Anterior cingulate cortex (tissue), 58 donors: ENCODE data around the gene RAPGEF5.

Experiments
- DNase-seq, 58 donors: peaks; one replicate each; lab custom pipeline; 2025; lab: John Stamatoyannopoulos, UW

The RAPGEF5 gene

DNA sequence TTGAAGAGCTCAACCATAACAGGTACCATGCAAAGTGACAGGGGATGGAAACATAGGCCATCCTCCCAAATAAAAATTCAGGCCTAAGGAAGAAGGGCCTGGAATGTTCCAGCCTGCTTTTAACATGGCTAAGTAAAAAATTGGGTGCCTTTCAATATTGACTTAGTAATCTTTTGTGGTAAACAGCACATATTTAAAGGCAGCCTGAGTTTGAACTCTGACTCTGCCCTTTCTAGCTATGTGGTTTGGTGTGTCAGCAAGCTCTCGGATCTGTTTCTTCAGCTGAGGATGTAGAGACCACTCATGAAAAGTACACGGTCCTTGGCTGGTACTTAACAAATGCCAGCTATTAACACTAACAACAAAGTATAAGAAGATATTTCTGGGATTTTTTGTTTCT, 219.5 kb downstream of the RAPGEF5 start:
- no peak for DNase-seq

DNA sequence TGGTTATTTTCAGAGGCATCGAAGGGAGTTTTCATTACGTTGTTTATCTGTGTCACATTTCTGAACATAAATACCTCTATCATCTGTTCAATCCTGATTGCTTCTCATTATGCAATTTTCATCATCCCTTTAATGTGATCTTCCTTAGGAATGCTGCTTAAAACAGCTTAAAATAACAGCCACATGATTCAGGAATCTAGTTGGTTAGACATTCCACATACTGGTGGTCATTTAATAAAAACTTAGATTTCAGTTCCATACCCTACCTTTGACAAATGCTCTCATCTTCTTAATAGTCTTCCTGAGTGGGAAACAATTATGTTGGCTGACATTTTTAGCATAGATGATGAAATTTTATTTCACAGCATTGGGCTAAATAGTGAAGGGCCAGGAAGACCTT, 219.9 kb downstream of the RAPGEF5 start:
- DNase-seq, result no peak

DNA sequence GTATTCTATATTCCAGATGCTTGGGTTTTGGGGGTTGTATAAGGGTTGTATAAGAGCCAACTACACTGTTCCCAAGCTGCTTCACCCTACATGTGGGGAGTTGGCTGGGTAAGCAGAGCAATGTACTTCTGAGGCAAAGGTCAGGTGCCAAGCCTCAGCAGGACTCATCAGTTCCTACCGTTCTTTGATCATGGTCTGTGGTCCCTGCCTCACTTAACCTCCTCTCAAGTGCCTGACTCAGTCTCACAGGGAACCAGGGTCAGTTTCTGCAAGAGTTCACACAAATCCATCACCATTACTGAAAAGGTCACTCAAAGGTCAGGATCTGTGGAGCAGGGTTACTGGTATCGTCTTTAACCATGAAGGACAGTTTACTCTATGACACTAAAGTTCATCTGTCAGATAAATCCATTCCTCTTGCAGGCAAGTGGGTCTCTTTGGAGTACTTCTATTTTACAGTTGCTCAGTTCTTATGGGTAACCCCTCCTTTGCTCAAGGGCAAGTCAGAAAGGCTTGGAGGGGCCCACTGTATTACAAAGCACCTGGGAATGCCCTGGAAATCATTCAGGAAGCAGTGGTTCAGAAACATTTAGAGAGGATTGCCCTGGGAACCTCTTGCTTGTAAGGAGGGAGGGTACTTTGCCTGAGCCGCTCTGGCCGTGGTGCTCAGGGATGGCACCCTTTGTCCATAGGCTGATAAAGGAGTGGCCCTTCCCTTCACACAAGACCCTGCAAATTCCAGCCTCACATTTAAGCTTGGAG, 227.0 kb downstream of the RAPGEF5 start:
- no peak for DNase-seq

DNA sequence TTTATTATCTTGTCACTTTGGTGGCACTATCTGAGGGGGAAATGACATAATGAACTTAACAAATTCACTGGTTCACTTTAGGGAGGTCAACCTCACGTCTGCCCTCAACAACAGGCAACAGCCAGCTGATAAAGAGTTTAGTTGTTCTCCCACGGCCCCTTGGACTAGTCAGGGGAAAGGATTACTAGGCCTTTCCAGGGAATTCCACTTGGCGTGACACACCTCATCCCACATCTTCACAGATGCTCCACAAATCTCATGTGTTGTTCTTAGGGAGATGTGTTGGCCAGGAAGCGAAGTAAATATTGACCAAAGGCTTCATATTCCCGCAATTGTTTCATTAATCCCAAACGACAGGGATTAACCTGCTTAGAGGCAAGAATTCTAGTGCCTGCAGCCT, 227.8 kb downstream of the RAPGEF5 start:
- no peak for DNase-seq

DNA sequence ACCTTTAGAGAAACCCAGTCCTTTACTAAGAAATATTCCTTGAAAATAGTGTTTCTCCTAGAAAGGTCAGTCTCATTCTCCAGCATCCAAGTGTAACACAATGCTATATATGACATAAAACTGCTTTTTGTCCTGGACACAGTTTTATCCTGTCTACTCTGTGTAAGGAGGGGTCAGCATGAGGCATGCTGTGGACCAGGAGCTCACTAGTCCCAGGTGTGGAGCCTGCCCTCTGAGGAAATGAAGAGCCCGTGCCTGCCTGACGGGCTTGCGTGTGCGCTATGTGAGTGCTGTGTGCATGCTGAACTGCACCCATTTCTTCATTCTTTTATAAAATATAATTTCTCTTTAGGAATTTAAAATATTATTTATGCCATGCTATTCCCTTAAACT, 228.4 kb downstream of the RAPGEF5 start:
- no peak for DNase-seq

DNA sequence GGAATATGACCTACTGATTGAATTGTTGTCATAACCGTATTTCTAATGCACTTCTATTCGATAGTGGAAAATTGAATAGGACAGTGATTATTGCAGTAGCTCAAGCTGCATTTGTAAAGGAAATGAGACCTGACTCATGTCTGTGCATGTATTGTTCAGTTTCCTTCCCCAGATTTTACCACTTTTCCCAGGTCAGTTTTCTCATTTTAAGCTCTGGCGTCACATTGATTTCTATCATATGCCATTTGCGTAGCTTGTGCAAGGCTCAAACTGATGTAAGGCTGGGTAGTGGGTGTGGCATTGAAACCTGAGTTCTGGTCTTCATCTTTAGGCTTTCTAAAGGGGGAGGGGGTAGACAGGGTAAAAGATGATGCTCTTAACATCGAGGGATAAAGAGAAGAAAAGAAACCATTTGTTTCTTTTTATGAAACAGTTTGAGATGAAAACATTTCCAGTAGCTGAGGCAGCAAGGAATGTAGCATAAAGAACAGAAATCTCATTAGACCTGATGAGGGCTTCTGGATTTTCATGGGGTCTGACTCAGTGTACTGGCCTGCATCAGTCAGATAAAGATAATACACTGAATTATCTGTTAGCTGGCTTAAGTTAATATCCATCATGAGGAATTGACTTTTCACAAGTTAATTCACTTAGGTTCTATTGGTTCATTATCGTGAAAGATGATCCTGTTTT, 229.0 kb downstream of the RAPGEF5 start:
- no peak for DNase-seq

DNA sequence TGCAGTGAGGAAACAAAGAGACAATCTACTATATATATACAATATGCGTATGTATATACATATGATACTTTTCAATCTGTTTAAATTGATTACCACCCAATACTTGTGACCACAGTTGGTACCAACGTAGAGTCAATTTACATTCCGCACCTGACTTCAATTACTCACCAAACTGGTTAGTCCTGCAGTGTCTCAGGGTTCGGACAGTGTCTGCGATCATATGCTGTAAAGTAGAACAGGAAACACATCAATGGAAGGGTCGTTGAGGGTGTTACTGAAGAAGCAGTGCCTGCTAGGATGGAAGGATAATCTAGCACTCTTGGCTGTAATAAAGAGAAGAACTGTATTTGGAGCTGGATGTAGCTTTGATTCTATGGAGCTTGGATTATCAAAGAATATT, 231.5 kb downstream of the RAPGEF5 start:
- no peak for DNase-seq

DNA sequence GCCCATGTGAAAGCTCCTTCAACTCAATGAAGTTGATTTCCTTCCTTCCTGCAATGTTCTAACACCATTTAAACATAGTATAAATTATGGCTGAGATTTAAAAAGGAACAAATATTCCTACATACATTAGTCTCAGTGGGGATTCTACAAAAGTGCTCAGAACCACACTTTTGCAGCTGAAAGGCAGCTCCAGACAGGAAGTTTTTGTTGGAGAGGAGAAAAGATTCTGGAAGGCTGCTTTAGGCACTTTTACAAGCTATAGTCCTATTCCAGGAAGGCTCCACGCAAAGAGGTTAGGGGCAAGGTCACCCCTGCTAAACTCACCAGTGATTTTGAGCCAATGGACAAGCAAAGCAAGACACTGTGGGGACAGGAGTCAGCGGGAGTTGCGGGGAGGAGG, 232.0 kb downstream of the RAPGEF5 start:
- DNase-seq, result no peak

DNA sequence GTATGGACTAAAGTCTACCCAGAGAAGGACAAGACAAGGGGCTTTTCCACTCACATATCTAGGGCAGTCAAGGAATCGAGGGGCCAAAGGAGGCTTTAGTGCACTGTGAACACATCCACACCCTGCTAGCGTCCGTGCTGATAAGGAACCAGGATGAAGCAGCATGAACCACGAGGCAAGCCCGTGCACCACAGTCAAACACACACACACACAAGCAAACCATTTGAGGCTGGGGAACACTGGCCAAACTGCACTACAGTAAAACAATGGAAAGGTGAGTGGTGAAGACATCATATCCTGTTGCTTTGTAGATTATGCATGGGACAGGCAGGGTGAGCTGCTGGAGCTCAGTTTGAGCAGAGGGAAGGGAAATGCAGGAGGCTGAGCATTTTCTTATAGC, 233.8 kb downstream of the RAPGEF5 start:
- no peak for DNase-seq

DNA sequence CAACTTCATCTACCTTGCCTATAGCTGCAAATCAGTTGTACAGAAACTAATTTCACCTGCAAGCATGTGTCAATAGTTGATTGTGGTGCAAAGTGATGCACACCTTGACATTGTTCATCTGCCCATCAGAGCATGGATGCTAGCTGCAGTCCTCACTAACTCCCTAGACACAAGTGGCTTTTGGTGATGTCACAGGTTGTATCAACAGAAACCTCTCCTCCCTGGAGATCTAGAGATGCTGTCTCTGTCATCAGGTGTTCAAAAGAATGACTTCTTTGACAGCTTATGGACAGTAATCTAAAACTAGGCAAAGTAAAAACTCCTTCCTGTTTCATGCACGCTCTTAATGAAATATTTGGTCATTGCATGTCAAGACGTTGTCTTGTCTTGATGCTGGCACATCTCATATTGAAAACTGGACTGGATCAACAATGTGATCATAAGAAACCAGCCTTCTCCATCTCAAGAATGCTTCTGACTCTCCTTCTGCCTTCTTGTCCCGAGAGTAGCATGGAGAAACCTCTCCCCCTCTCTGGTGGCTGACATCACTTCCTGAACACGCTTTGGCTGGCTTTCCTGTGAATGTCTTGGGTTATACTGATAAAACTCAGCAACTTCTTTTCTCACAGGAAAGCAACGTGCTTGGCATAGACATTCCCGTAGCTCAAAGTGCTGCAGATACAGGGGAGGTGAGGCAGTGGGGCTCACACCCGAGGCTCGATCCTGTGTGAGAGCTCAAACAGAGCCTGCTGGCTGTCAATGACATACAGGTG, 235.1 kb downstream of the RAPGEF5 start:
- no peak for DNase-seq

DNA sequence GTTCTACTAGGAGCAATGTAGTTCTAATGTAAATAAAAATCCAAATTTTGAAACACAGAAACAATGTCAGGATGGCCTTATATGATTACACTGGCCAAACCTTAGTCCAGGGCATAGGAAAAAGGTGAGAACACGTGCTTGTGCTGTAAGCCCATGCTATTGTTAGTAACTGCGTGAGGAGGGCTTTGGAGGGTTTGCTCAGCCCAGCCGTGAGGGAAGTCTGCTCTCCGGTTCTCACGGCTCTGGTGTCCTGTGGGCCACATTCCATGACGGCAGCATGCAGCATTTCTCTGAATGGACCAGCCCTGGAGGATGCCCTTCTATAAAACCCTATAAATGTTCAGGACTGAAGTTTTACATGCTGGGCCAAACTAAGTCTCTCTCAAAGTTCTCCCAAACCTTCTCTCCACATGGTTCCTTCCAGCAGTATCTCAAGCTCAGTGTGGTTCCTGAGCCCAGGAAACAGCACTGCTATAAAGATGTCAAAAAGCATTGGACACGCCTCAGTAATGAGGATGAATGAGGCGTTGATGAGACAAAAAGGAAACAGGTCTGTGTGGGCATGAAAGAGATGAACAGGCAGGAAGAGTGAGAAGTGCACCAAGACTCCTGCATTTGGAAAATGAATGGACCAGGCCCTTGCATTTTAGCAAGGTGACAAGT, 236.4 kb downstream of the RAPGEF5 start:
- DNase-seq, result no peak

DNA sequence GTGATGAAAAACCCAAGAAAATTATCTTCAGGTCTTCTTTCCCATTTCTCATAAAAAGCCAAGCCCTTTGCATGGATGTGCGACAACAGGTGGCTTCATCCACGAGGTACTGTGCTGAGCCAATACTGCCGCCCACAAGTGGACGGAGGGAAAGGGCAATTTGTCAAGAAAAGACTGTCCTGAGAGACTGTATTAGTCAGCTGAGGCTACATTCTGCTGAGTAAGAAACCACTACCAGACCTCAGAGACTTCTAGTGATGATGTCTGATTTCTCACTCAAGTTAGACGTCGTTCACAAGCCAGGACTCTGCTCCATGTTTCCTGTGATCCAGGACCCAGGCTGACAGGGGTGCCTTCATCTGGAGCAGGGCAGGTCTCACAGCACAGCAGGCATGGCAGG, 239.7 kb downstream of the RAPGEF5 start:
- DNase-seq, result no peak

DNA sequence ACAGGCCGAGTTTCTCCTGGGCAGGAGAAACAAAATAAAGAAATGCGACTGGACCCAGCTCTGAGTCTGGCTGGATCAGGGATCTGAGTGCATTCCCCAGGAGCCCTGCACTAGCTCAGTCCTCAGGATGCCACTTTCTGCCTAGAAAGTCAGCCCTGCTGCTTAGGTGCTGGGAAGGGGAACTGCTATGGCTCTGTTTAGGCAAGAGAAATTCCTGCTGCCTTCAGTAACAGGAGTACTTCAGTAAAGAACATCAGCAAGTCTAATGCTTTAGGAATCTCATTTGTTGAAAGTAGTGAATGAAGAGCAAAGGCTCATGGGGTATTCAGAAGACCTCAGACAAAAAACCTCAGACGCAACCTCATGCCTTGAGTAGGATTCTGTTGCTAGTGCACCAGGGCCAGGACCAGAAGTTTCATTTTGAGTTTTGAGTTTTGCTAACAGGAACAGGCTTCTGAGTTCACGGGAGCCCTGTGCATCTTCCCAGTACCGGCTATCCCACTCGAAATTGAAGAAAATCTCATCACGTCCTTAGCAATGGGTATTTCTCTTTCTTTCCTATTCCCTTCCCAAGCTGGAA, 240.4 kb downstream of the RAPGEF5 start:
- DNase-seq, result no peak

DNA sequence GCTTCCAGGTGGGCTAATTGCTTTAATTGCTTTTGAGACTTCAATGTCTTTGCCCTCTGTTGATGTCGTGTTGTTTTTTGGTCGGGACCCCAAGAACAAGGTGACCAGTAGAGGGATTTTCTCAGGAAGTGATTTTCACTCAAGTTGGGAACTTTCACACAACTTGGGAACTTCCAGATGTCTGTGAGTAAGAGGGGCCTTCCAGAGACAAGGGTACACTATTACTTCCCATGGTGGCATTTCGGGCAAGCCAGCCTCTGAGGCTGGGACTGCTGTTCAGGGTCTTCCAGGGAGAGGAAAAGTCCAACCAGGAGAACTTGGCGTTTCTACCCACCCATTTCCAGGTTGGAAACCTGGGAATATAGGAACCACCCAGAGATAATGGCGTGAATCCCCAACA, 241.3 kb downstream of the RAPGEF5 start:
- DNase-seq, result no peak

DNA sequence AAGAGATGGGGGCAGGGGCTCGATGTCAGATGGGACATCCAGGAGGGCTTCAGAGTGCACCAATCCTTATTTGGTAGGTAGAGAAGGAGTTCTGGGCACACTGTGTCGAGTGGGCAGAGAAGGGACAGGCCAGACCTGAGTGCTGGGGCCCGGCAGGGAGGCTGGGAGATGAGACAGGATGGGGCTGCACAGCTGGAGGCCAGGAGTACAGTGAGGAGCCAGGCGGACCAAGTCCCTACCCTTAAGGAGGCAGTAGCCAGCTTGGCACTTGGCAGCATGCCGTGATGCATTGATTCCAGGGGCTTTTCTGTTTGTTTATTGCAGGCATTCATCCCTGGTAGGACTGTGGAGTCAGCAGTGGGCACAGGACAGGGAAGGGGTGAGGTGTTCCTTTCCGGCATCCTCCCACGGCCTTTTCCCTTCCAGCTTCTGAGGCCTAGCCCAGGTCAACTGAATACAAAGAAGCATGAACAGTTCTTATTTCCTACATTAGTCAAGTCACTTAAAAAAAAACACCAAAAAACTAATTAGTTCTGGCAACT, 242.4 kb downstream of the RAPGEF5 start:
- peak in 1 of 58 donors; percentile 17 for DNase-seq

DNA sequence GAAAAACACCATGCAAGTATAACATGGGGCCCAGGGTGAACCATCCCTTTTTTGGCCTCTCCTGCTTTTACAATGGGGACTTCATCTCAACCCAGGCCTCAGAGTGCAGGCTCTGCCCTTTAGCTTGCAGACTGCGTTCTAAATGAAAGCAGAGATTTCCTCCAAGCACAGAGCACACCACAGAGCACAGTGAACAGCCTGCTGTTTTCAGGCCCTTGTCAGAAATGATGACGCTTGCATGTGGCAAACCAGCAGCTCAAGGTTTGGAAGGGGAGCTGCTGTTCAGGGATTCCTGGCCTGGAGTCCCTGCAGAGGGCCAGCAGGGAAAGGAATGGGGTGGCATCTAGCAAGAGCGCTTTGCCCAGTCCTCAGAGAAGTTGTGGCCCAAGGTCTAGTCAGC, 243.9 kb downstream of the RAPGEF5 start:
- DNase-seq, result peak in 7 of 58 donors; percentile 11 to 26 (median 14)

DNA sequence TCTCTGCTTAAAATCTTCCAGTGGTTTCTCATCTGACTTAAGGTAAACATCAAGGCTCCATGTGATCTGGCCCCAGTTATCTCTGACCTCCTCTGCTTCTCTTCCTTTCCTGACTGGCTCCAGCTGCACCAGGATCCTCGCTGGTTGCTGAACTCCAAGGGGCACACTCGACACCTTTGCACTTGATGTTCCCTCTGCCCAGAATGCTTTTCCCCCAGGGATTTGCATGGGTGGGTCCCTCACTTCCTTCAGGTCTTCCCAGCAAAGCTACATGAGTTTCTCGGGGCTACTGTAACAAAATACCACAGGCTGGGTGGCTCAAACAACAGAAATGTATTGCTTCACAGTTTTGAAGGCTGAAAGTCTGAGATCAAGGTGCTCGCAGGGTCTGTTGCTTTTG, 245.3 kb downstream of the RAPGEF5 start:
- DNase-seq, result no peak

DNA sequence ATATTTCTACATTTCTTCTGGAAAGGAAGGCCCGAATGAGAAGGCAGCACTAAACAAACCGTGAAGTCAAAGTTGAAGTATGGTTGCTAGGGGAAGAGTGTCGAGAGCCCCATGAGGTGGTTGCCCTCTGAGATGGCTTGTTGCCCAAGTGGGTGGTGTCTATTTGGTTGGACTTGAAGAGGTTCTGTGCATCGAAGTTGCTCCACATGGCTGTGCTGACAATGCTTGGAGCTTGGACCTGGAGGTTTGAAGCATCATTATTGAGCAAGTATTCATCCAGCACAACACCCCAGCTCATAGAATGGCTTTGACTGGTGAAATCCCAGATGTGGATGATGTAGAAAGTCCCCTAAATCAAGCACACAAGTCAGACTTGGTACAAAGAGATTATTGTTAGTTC, 246.1 kb downstream of the RAPGEF5 start:
- peak in 15 of 58 donors; percentile 14 to 67 (median 28) for DNase-seq

DNA sequence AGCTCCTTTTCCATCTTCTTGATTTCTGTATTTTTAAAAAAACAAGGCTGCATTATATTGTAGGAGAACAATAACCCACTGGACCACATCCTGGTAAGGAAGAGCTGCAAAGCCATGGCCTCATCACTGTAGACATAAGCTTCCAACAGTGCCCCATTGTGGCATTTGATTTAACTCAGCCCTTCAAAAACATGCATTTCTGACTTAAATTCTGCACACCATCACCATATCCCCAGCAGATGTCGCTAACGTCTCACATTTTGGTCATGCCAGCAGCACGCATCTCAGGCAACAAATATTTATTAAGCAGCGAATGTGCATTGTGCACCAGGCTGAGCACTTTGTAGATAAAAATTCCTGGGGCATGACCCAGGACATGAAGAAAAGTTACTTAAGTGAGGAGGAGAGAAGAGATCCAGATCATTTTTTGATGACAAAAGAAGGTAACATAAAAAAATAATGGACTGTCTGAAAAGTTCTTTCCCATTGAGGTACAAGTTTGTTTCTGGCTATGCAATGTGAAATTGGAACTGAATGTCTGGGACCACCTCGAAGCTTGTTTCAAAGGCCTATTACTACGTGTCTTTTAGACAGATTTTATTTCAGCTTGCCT, 246.6 kb downstream of the RAPGEF5 start:
- DNase-seq, result peak in 54 of 58 donors; percentile 13 to 92 (median 76)

DNA sequence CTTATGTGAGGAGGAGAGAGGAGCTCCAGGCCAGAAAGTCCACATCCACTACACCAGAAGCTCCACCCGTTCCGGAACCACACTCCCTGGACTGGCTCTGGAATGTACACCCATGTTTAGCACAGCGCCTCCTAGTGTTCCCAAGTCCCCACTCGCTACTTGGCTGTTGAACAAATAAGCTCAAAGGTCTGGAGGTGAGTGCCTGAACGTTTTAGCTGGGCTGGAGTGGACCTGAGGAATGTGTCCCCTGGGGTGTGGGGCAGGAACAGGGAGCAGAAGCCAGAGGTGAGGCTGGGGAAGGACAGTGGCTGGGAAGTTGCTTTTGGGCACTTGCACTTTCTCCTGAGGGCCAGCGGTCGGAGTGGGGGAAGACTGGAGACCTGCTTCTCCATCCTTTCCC, 247.2 kb downstream of the RAPGEF5 start:
- DNase-seq, result peak in 34 of 58 donors; percentile 17 to 80 (median 51)
